Vagina (tissue), 2 donors: ENCODE measurements around the gene ATRIP.

Experiments
- CTCF ChIP-seq, 3 experiments: fragments of 450-650 bp in 2 of 3; fragments of 200-600 bp in 1 of 3; sonication (generic) in 1 of 3; IDR thresholded peaks; one replicate each; pipeline ENCODE4 v1.5.1; 2017 to 2019; ENCODE audit warnings: antibody characterized with exemption in 3 of 3, mild to moderate bottlenecking in 2 of 3, moderate library complexity in 2 of 3
- POLR2AphosphoS5 ChIP-seq, 2 donors: sonication (generic); formaldehyde crosslinking; IDR thresholded peaks; one replicate each; pipeline ENCODE4 v1.9.0; 2017; ENCODE audit warnings: antibody characterized with exemption in 2 of 2, mild to moderate bottlenecking in 2 of 2, low read depth in 1 of 2; ENCODE audit not compliant: insufficient read depth in 1 of 2

- TF ChIP-seq CTCF (IDR thresholded peaks at IDR 0.05) (no peak), POLR2AphosphoS5 (IDR thresholded peaks at IDR 0.05; ENCODE audit: insufficient read depth in 1 of 2, low read depth in 1 of 2) (no peak)
These were observed 41.8 kb upstream of the ATRIP start for GRCh38 chr3:48404440-48405342.
